DMS 273 (cell line): ENCODE results near the gene DDAH2.

Source experiments
- DNase-seq: peaks from one replicate; lab custom pipeline; 2025; ENCODE audit not compliant: unreplicated experiment; lab: John Stamatoyannopoulos, UW

Gene DDAH2

GRCh38 chr6:31761343-31761742 lies 32.2 kb upstream of the DDAH2 start:
- no peak for DNase-seq

- DNase-seq, result no peak
Observed at GRCh38 chr6:31760790-31761189, 31.7 kb upstream of the DDAH2 start.

GRCh38 chr6:31758281-31758680 lies 29.2 kb upstream of the DDAH2 start:
- no peak for DNase-seq

- DNase-seq, result no peak
Observed at GRCh38 chr6:31752739-31753319, 23.7 kb upstream of the DDAH2 start.

- DNase-seq, result no peak
Observed at GRCh38 chr6:31750411-31751022, 21.4 kb upstream of the DDAH2 start.

GRCh38 chr6:31749301-31750036 lies 20.4 kb upstream of the DDAH2 start:
- no peak for DNase-seq

GRCh38 chr6:31744422-31744821 lies 15.3 kb upstream of the DDAH2 start:
- no peak for DNase-seq

GRCh38 chr6:31742894-31743293 lies 13.8 kb upstream of the DDAH2 start:
- DNase-seq, result no peak

- no peak for DNase-seq
Observed at GRCh38 chr6:31741815-31742214, 12.7 kb upstream of the DDAH2 start.

GRCh38 chr6:31740397-31741223 lies 11.5 kb upstream of the DDAH2 start:
- no peak for DNase-seq

- peak; percentile 100 for DNase-seq
Observed at GRCh38 chr6:31739639-31740396, 10.7 kb upstream of the DDAH2 start, which contains the start of gene MSH5. MSH5 (plus strand) TSS chr6:31740005; CDS start chr6:31740467, 462 bp downstream.

- peak; percentile 45 for DNase-seq
Observed at GRCh38 chr6:31737991-31738979, 9.2 kb upstream of the DDAH2 start.

GRCh38 chr6:31737315-31737990 lies 8.4 kb upstream of the DDAH2 start:
- no peak for DNase-seq

GRCh38 chr6:31736768-31737314 lies 7.7 kb upstream of the DDAH2 start:
- DNase-seq, result no peak

GRCh38 chr6:31736021-31736767 lies 7.1 kb upstream of the DDAH2 start, which contains the start of gene CLIC1:
CLIC1 (minus strand) TSS chr6:31736530; CDS start chr6:31736300, 230 bp downstream.
- peak; percentile 90 for DNase-seq

- DNase-seq, result peak; percentile 37
Observed at GRCh38 chr6:31734821-31735406, 5.8 kb upstream of the DDAH2 start.

GRCh38 chr6:31734247-31734820 lies 5.2 kb upstream of the DDAH2 start:
- DNase-seq, result no peak
